Fibroblast of the conjunctiva (primary cell): ENCODE data around the gene GTF2H1.
A peak's percentile ranks its signal among the peaks of the same experiment; 100 is the strongest.
"Not testable (repeated sequence)": the region's sequence is repeated elsewhere in the genome, so short reads cannot be mapped to it uniquely, and the experiment has no call there.

Source experiments
- DNase-seq: peaks from one replicate; pipeline ENCODE4 v3.0.0-alpha.2; 2010; ENCODE audit warnings: low read depth

GTF2H1 gene

GRCh38 chr11:18319914-18320313 lies 2.5 kb upstream of the GTF2H1 start:
- DNase-seq = no peak

GRCh38 chr11:18320617-18321016 lies 1.8 kb upstream of the GTF2H1 start:
- DNase-seq = no peak

- no peak for DNase-seq
Measured at GRCh38 chr11:18321578-18321968, 794 bp upstream of the GTF2H1 start.

GRCh38 chr11:18322818-18323570 lies 627 bp downstream of the GTF2H1 start:
- no peak for DNase-seq

- DNase-seq = not testable (repeated sequence)
Measured at GRCh38 chr11:18323881-18324280, 1.5 kb downstream of the GTF2H1 start.

- DNase-seq = no peak
Measured at GRCh38 chr11:18324381-18324780, 2.0 kb downstream of the GTF2H1 start.

- DNase-seq = no peak
Measured at GRCh38 chr11:18329196-18329870, 7.0 kb downstream of the GTF2H1 start.

- DNase-seq = no peak
Measured at GRCh38 chr11:18330921-18331320, 8.6 kb downstream of the GTF2H1 start.

GRCh38 chr11:18332302-18332701 lies 9.9 kb downstream of the GTF2H1 start:
- DNase-seq = no peak

- no peak for DNase-seq
Measured at GRCh38 chr11:18332891-18333290, 10.5 kb downstream of the GTF2H1 start.

GRCh38 chr11:18347471-18348125 lies 25.2 kb downstream of the GTF2H1 start:
- DNase-seq = peak; percentile 31

- no peak for DNase-seq
Measured at GRCh38 chr11:18352581-18352980, 30.2 kb downstream of the GTF2H1 start.

GRCh38 chr11:18358646-18359045 lies 36.3 kb downstream of the GTF2H1 start:
- DNase-seq = no peak

GRCh38 chr11:18361154-18361553 lies 38.8 kb downstream of the GTF2H1 start:
- DNase-seq = no peak

- DNase-seq = no peak
Measured at GRCh38 chr11:18364495-18365073, 42.2 kb downstream of the GTF2H1 start.

GRCh38 chr11:18365741-18366140 lies 43.4 kb downstream of the GTF2H1 start:
- DNase-seq = no peak

GRCh38 chr11:18366286-18366685 lies 43.9 kb downstream of the GTF2H1 start:
- no peak for DNase-seq

- peak; percentile 9 for DNase-seq
Measured at GRCh38 chr11:18367431-18367830, 45.1 kb downstream of the GTF2H1 start.

- DNase-seq = no peak
Measured at GRCh38 chr11:18368221-18368620, 45.9 kb downstream of the GTF2H1 start.

GRCh38 chr11:18369398-18369797 lies 47.0 kb downstream of the GTF2H1 start:
- DNase-seq = no peak

GRCh38 chr11:18371279-18371678 lies 48.9 kb downstream of the GTF2H1 start:
- DNase-seq = no peak

- no peak for DNase-seq
Measured at GRCh38 chr11:18372201-18372600, 49.8 kb downstream of the GTF2H1 start.

- DNase-seq = no peak
Measured at GRCh38 chr11:18374956-18375355, 52.6 kb downstream of the GTF2H1 start.
